Common myeloid progenitor, CD34-positive (primary cell): ENCODE measurements around the gene CCDC106.

Source experiments
- CTCF ChIA-PET: fragments of 350-600 bp; sonication (Branson Sonifier 250); formaldehyde crosslinking; loops from one replicate; lab custom pipeline; 2021; ENCODE audit warnings: antibody characterized with exemption; lab: Charles Lee
- POLR2A ChIA-PET: fragments of 350-600 bp; sonication (Branson Sonifier 250); formaldehyde crosslinking; loops from one replicate; lab custom pipeline; 2021; ENCODE audit warnings: antibody characterized with exemption; lab: Charles Lee
- DNase-seq, 3 donors: peaks; one replicate each; pipeline versions ENCODE4 v3.0.0 to v3.0.0-alpha.2; 2013
- H3K27ac ChIP-seq, 2 experiments: 1 replicate in 1 of 2; 2 replicates in 1 of 2; pipeline ENCODE4 v1.7.0; 2013; ENCODE audit warnings: inconsistent platforms in 2 of 2, low read length in 2 of 2, mild to moderate bottlenecking in 2 of 2, low read depth in 1 of 2, moderate library complexity in 1 of 2; ENCODE audit not compliant: severe bottlenecking in 2 of 2, insufficient read depth in 1 of 2, poor library complexity in 1 of 2
- H3K27me3 ChIP-seq, 5 experiments: replicated peaks in 2 of 5; 1 replicate in 3 of 5; 2 replicates in 2 of 5; pipeline versions ENCODE4 v1.6.1 to v1.7.0; 2013; ENCODE audit warnings: low read length in 4 of 5, mild to moderate bottlenecking in 2 of 5, moderate library complexity in 2 of 5, inconsistent platforms in 1 of 5; ENCODE audit not compliant: insufficient read depth in 5 of 5, control insufficient read depth in 4 of 5
- H3K36me3 ChIP-seq, 4 experiments: 1 replicate in 2 of 4; 2 replicates in 2 of 4; pipeline versions ENCODE4 v1.6.1 to v1.7.0; 2013; ENCODE audit warnings: low read length in 3 of 4, control low read depth in 1 of 4, mild to moderate bottlenecking in 1 of 4; ENCODE audit not compliant: control insufficient read depth in 4 of 4, insufficient read depth in 4 of 4
- H3K4me1 ChIP-seq, 4 experiments: 1 replicate in 3 of 4; 2 replicates in 1 of 4; pipeline versions ENCODE4 v1.6.1 to v1.7.1; 2013; ENCODE audit warnings: low read length in 3 of 4, mild to moderate bottlenecking in 3 of 4, control low read depth in 1 of 4, inconsistent platforms in 1 of 4, moderate library complexity in 1 of 4; ENCODE audit not compliant: control insufficient read depth in 4 of 4, insufficient read depth in 4 of 4; ENCODE audit errors: control extremely low read depth in 1 of 4
- H3K4me3 ChIP-seq, 7 experiments: 1 replicate in 4 of 7; 2 replicates in 3 of 7; pipeline versions ENCODE4 v1.5.1 to v1.7.0; 2013; ENCODE audit warnings: mild to moderate bottlenecking in 7 of 7, low read length in 6 of 7, moderate library complexity in 6 of 7, inconsistent platforms in 2 of 7, low read depth in 2 of 7, control low read depth in 1 of 7; ENCODE audit not compliant: insufficient read depth in 4 of 7, control insufficient read depth in 1 of 7; ENCODE audit errors: extremely low read depth in 1 of 7
- H3K9me3 ChIP-seq, 5 experiments: 1 replicate in 4 of 5; 2 replicates in 1 of 5; pipeline versions ENCODE4 v1.6.1 to v1.7.1; 2013; ENCODE audit warnings: low read length in 4 of 5, mild to moderate bottlenecking in 2 of 5, inconsistent platforms in 1 of 5, low read depth in 1 of 5, moderate library complexity in 1 of 5; ENCODE audit not compliant: control insufficient read depth in 4 of 5, insufficient read depth in 2 of 5; ENCODE audit errors: control extremely low read depth in 1 of 5
- WGBS: methylation state at CpG from one replicate; pipeline ENCODE4 v1.1.5; 2013; ENCODE audit not compliant: insufficient coverage; 5-methylcytosine and 5-hydroxymethylcytosine counted together

Gene CCDC106

DNA sequence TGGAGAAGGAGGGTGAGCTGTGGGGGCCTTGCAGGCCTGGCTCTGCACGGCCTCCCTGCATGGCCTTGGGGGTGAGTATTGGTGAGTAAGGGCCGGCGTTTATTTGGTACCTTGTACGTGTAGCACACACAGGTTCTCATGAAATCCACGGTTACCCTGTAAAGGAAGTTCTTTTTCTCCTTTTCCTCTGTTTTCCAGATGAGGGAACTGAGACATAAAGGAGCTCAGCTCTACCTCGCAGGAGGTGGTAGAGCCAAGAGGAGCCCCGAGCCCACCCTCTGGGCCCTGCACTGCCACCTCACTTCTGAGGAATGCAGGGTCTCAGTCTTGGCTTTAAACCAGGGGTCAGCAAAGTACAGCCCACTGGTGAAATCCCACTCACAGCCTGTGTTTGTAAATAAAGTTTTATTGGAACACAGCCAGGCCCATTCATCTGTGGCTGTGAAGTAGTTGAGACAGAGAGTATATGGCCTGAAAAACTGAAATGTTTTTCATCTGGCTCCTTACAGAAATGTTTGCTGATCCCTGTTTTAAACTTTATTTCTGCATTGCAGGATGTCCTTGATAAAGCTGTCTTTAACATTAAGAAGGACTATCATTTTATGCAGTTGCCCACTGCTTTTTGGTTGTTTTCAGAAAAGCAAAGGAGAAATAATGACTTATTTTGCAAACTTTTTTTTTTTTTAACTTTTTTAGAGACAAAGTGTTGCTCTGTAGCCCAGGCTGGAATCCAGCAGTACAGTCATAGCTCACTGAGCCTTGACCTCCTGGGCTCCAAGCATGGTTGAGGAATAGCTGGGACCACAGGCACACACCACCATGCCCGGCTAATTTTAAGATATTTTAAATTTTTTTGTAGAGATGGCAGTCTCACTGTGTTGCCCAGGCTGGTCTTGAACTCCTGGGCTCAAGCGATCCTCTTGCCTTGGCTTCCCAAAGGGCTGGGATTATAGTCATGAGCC lies 33.4 kb downstream of the CCDC106 start:
- Histone ChIP-seq H3K36me3 (peaks cover 0 to 82% (median 48%) of the 10 kb centered on the region in 4 experiments), H3K27me3 (no peaks in the 10 kb centered on the region), H3K4me3 (no peak overlapping the region), H3K9me3 (no peaks in the 10 kb centered on the region), H3K27ac (no peak overlapping the region), H3K4me1 (peaks cover 4 to 23% (median 21%) of the 10 kb centered on the region in 4 experiments)
- POLR2A ChIA-PET, result interaction anchor here (0.7 kb wide), 1 partner anchor 15 kb away, joined by 11 read pairs; no protein-coding TSS in a partner anchor
- WGBS, result 94% methylated on average over 4 of the region's 9 CpGs
- CTCF ChIA-PET, result no interaction called here
- no peak for DNase-seq

DNA sequence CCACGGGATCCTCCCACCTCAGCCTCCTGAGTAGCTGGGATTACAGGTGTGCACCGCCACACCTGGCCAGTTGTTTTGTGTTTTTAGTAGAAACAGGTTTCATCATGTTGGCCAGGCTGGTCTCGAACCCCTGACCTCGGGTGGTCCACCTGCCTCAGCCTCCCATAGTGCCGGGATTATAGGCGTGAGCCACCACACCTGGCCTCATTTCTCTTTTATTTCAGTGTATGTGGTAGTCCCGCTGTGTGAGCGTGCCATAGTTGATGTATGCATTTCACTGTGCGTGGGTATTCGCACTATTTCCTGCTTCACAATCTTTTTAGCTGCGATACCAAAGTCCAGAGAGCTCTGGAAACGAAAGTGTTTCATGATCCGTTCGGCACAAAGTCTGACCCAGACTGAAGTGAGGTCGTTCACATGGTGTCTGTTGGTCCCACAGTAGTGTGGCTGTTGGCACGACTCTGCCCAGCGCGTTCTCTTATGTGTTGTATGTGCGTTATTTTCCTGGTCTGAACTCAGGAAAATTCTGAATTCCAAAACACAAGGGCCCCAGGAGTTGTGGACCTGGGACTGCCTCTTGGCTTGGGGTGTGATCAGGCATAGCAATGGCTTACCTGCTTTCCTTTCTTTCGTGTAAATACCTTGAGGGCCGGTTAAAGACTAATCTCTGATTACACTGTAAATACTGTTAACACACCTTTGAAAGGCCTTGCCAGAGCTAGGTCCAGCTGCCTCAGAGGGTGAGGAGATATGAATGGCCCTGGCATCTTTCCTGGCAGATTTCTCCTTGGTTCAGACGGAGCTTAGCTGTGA lies 35.6 kb downstream of the CCDC106 start:
- no peak for DNase-seq
- WGBS, result 92% methylated on average over 22 of the region's 22 CpGs
- Histone ChIP-seq H3K9me3 (no peaks in the 10 kb centered on the region), H3K4me3 (no peak overlapping the region), H3K36me3 (peaks cover 0 to 84% (median 57%) of the 10 kb centered on the region in 4 experiments), H3K27ac (no peak overlapping the region), H3K27me3 (no peaks in the 10 kb centered on the region), H3K4me1 (peaks cover 0 to under 1% (median 0%) of the 10 kb centered on the region in 4 experiments)
- ChIA-PET POLR2A (no interaction called here), CTCF (interaction anchor here (1.4 kb wide), 1 partner anchor 9 kb away, joined by 3 read pairs; no protein-coding TSS in a partner anchor)

DNA sequence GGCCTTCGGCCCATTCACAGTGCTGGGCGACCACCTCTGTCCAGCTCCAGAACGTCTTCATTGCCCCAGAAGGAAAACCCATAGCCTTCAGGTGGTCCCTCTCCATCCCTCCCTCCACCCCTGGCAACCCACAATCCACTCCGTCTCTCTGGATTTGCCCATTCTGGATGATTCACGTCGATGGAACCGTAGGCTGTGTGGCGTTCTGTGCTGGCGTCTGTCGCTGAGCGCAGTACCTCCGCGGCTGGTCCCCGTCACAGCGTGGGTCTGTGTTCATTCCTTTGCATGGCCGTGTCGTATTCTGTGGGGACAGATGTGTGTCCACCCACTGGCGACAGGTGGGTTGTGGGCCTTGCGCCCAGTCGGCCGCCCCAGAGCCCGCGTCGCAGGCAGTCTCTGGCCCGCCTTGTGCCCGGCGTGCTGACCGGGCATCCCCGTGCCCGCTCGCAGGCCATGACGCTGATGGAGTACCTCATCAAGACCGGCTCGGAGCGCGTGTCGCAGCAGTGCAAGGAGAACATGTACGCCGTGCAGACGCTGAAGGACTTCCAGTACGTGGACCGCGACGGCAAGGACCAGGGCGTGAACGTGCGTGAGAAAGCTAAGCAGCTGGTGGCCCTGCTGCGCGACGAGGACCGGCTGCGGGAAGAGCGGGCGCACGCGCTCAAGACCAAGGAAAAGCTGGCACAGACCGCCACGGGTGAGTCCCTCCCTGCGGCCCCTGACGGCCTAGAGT lies 37.1 kb downstream of the CCDC106 start:
- Histone ChIP-seq H3K9me3 (no peaks in the 10 kb centered on the region), H3K27ac (no peak overlapping the region), H3K36me3 (peaks cover 2 to 84% (median 55%) of the 10 kb centered on the region in 4 experiments), H3K27me3 (no peaks in the 10 kb centered on the region), H3K4me1 (no peaks in the 10 kb centered on the region), H3K4me3 (no peak overlapping the region)
- POLR2A ChIA-PET, result no interaction called here
- CTCF ChIA-PET, result no interaction called here
- 96% methylated on average over 59 of the region's 60 CpGs for WGBS
- no peak for DNase-seq

DNA sequence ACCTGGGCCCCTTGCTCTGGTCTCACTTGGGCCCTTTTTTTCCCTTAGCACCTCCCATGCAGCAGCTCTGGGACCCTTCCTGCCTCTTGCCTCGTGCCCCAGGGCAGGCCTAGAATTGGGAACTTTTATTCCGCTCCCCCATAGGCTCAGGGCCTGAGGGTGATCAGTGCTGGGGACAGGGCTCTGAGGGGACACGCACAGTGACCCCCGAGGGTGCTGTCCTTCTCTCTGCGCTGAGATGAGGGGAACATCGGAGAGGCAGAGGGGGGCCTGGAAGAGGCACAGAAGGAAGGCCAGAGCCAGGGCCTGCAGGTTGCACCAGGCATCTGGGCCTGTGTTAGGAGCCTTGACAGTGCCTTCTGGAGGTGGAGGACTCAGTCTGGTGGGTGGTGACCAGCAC lies 37.8 kb downstream of the CCDC106 start:
- CTCF ChIA-PET, result no interaction called here
- H3K27me3 ChIP-seq, result no peaks in the 10 kb centered on the region
- no peak for DNase-seq
- peaks cover 2 to 84% (median 57%) of the 10 kb centered on the region in 4 experiments for H3K36me3 ChIP-seq
- no peak overlapping the region for H3K4me3 ChIP-seq
- 100% methylated on average over 4 of the region's 6 CpGs for WGBS
- no peak overlapping the region for H3K27ac ChIP-seq
- no peaks in the 10 kb centered on the region for H3K4me1 ChIP-seq
- H3K9me3 ChIP-seq, result no peaks in the 10 kb centered on the region
- POLR2A ChIA-PET, result no interaction called here

DNA sequence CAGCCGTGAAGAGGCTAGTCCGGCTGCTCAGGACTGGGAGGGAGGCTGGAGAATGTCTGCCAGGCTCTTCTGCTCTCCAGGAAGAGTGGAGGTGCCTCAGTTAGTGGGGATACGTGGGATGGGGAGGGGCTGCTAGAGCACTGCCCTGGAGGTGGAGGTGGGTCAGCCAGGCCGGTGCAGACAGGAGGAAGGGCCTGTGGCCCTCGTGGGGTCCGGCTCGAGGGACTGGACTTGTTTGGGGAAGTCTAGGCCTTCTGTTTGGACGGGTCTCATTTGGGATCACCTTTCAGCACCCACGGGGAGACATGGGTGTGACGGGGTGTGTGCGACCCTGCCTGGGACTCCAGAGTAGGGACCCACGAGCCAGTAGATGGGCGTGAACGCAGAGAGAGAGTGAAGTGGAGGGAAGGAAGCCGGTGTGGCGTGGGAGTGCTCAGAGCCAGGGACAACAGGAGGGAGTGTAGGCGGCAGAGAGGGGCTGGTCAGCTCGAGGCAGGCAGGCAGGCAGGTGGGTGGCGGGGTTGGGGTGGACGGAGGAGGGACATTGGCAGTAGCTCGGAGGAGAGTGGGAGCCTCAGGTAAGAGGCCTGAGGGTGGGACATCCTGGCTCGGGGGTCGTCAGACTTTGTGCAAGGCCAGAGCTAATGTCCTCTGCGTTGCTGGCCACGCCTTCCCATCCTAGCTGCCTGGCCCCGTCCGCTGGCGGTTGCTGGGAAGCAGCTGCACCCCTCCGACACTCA lies 38.5 kb downstream of the CCDC106 start:
- no peak for DNase-seq
- Histone ChIP-seq H3K27me3 (no peaks in the 10 kb centered on the region), H3K4me3 (no peak overlapping the region), H3K9me3 (no peaks in the 10 kb centered on the region), H3K36me3 (peaks cover 2 to 85% (median 57%) of the 10 kb centered on the region in 4 experiments), H3K4me1 (no peaks in the 10 kb centered on the region), H3K27ac (no peak overlapping the region)
- WGBS, result 96% methylated on average over 28 of the region's 29 CpGs
- ChIA-PET POLR2A (no interaction called here), CTCF (no interaction called here)
